Activated CD8-positive, alpha-beta memory T cell treated with anti-CD3 and anti-CD28 coated beads for 4 hours (primary cell): ENCODE results near the gene IRX6.

Experiments
- DNase-seq, 2 donors: peaks; one replicate each; pipeline ENCODE4 v3.0.0-alpha.2; 2020; ENCODE audit warnings: low read depth in 2 of 2

IRX6 gene

GRCh38 chr16:55324285-55325079, 479 bp downstream of the IRX6 start:
- DNase-seq: no peak

- DNase-seq: no peak
Measured at GRCh38 chr16:55325080-55325447, 1.1 kb downstream of the IRX6 start.

- DNase-seq: no peak
Measured at GRCh38 chr16:55325458-55326109, 1.6 kb downstream of the IRX6 start.

- DNase-seq: no peak
Measured at GRCh38 chr16:55326261-55327092, 2.5 kb downstream of the IRX6 start.

GRCh38 chr16:55328611-55329569, 4.9 kb downstream of the IRX6 start:
- DNase-seq: no peak

- no peak for DNase-seq
Measured at GRCh38 chr16:55329791-55330428, 5.9 kb downstream of the IRX6 start.

GRCh38 chr16:55330781-55331647, 7.0 kb downstream of the IRX6 start:
- DNase-seq: no peak

- DNase-seq: no peak
Measured at GRCh38 chr16:55331648-55332185, 7.7 kb downstream of the IRX6 start.

GRCh38 chr16:55333684-55334083, 9.7 kb downstream of the IRX6 start:
- no peak for DNase-seq

- DNase-seq: no peak
Measured at GRCh38 chr16:55338646-55339045, 14.6 kb downstream of the IRX6 start.

- DNase-seq: no peak
Measured at GRCh38 chr16:55340445-55340844, 16.4 kb downstream of the IRX6 start.

GRCh38 chr16:55341681-55342080, 17.7 kb downstream of the IRX6 start:
- DNase-seq: no peak

- DNase-seq: no peak
Measured at GRCh38 chr16:55346475-55346874, 22.5 kb downstream of the IRX6 start.

GRCh38 chr16:55349867-55350266, 25.9 kb downstream of the IRX6 start:
- no peak for DNase-seq

GRCh38 chr16:55350984-55351383, 27.0 kb downstream of the IRX6 start:
- no peak for DNase-seq

GRCh38 chr16:55351936-55352335, 27.9 kb downstream of the IRX6 start:
- no peak for DNase-seq

GRCh38 chr16:55357241-55357640, 33.2 kb downstream of the IRX6 start:
- DNase-seq: no peak

GRCh38 chr16:55359946-55360345, 35.9 kb downstream of the IRX6 start:
- no peak for DNase-seq

- DNase-seq: no peak
Measured at GRCh38 chr16:55364811-55365210, 40.8 kb downstream of the IRX6 start.
